Subcutaneous adipose tissue (tissue), 4 donors: Measurements from ENCODE around the gene CISD2. TPM values are rescaled to one million over a fixed set of nuclear protein-coding genes. Genes with fewer than 3 reads are reported as not detected.

Experiments
- small RNA-seq: library from RNA; depleted of rRNA; stranded (forward); fragments of <200 nt; gene quantifications from one replicate; pipeline ENCODE3, GENCODE V24; 2016
- total RNA-seq, 4 donors: library from RNA; depleted of rRNA; stranded (reverse); fragments of >200 nt; gene quantifications; one replicate each; pipeline ENCODE4 v1.1.0, GENCODE V29; 2016
- TF ChIP-seq, protein P1 (sequence below): fragments of 450-650 bp; IDR thresholded peaks from one replicate; pipeline ENCODE4 v1.5.1; 2016; ENCODE audit warnings: low read depth, mild to moderate bottlenecking, control low read depth, antibody characterized with exemption, moderate library complexity

Gene CISD2
- total RNA-seq, 4 donors from 2014 or later = 9.2 to 34.2 (median 15.2) TPM

DNA sequence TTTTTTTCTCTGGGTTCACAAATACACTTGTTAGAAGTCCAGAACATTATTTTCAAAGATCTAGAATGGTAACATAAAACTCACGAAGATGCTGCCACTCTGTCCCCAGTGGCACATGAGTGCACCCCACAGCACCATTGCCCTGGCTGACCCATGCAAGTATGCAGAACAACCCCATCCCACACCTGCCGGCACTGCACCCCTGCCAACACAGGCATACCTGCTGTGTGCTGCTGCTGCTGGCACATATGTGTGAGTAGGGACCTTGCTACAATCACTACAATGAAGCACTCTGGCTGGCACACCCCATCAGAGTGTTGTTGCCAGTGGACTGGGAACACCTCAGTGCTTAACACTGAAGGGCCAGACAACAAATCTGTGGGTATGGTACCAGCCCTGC lies 66.9 kb downstream of the CISD2 start:
- TF ChIP-seq, protein P1, sequence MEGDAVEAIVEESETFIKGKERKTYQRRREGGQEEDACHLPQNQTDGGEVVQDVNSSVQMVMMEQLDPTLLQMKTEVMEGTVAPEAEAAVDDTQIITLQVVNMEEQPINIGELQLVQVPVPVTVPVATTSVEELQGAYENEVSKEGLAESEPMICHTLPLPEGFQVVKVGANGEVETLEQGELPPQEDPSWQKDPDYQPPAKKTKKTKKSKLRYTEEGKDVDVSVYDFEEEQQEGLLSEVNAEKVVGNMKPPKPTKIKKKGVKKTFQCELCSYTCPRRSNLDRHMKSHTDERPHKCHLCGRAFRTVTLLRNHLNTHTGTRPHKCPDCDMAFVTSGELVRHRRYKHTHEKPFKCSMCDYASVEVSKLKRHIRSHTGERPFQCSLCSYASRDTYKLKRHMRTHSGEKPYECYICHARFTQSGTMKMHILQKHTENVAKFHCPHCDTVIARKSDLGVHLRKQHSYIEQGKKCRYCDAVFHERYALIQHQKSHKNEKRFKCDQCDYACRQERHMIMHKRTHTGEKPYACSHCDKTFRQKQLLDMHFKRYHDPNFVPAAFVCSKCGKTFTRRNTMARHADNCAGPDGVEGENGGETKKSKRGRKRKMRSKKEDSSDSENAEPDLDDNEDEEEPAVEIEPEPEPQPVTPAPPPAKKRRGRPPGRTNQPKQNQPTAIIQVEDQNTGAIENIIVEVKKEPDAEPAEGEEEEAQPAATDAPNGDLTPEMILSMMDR = no peak

Small RNA genes within 50 kb of the gene (small RNA-seq; reads per million reads assigned to genes)
- gene RNU7-151P = not detected

Other genes starting within 250 kb of the CISD2 start
- 10 to 100 TPM; 26.8 to 97.2 (median 47.0) TPM for gene MANBA, start 108.0 kb upstream of the CISD2 start, total RNA-seq
- gene UBE2D3, start 41.4 kb upstream of the CISD2 start, total RNA-seq = 100 to 1,000 TPM; 285 to 439 (median 398) TPM
- gene SLC9B1, start 150.7 kb downstream of the CISD2 start, total RNA-seq = 1 to 10 TPM in 3 of 4 donors, not detected in 1; 1.9 to 3.1 (median 2.5) TPM
- gene SLC9B2, start 207.8 kb downstream of the CISD2 start, total RNA-seq = 10 to 100 TPM; 14.8 to 17.4 (median 15.6) TPM
- gene BDH2, start 230.8 kb downstream of the CISD2 start, total RNA-seq = 10 to 100 TPM; 33.1 to 65.8 (median 52.9) TPM